ENCODE results near the gene ATP10A.

ATP10A gene

GRCh38 chr15:25633862-25634261, 229.3 kb downstream of the ATP10A start:
- no peak for ATAC-seq
- TF ChIP-seq ESRRG (CRISPR knock-in tag; IDR thresholded peaks at IDR 0.05) (no peak), ZFP30 (CRISPR knock-in tag; IDR thresholded peaks at IDR 0.05) (no peak), TOX (CRISPR knock-in tag; IDR thresholded peaks at IDR 0.05; ENCODE audit: borderline replicate concordance) (no peak), CREB5 (CRISPR knock-in tag; IDR thresholded peaks at IDR 0.05; ENCODE audit: low read depth) (no peak), ZNF8 (CRISPR knock-in tag; IDR thresholded peaks at IDR 0.05) (no peak), ZNF70 (CRISPR knock-in tag; IDR thresholded peaks at IDR 0.05) (no peak)

- no peak for ATAC-seq
- TF ChIP-seq ZFP3 (CRISPR knock-in tag; IDR thresholded peaks at IDR 0.05) = no peak
- no peak for TF ChIP-seq PATZ1 (CRISPR knock-in tag; IDR thresholded peaks at IDR 0.05; ENCODE audit: borderline replicate concordance)
- no peak for TF ChIP-seq TOX (CRISPR knock-in tag; IDR thresholded peaks at IDR 0.05; ENCODE audit: borderline replicate concordance)
- no peak for TF ChIP-seq ZNF8 (CRISPR knock-in tag; IDR thresholded peaks at IDR 0.05)
- TF ChIP-seq TSHZ2 (CRISPR knock-in tag; IDR thresholded peaks at IDR 0.05) = no peak
- no peak for TF ChIP-seq RARB (CRISPR knock-in tag; IDR thresholded peaks at IDR 0.05)
- no peak for TF ChIP-seq CSRNP3 (CRISPR knock-in tag; IDR thresholded peaks at IDR 0.05)
- no peak for TF ChIP-seq ARNTL (CRISPR knock-in tag; IDR thresholded peaks at IDR 0.05; ENCODE audit: borderline replicate concordance, low read depth)
- no peak for TF ChIP-seq POU6F1 (CRISPR knock-in tag; IDR thresholded peaks at IDR 0.05; ENCODE audit: borderline replicate concordance, low read depth)
- TF ChIP-seq ZFP30 (CRISPR knock-in tag; IDR thresholded peaks at IDR 0.05) = no peak
- TF ChIP-seq ISL1 (CRISPR knock-in tag; IDR thresholded peaks at IDR 0.05) = no peak
- no peak for TF ChIP-seq BACH2 (CRISPR knock-in tag; IDR thresholded peaks at IDR 0.05; ENCODE audit: borderline replicate concordance)
- TF ChIP-seq CREB5 (CRISPR knock-in tag; IDR thresholded peaks at IDR 0.05; ENCODE audit: low read depth) = no peak
- TF ChIP-seq ZNF565 (CRISPR knock-in tag; conservative IDR thresholded peaks at IDR 0.05; ENCODE audit: low read depth) = no peak
- no peak for TF ChIP-seq ZC3H10 (CRISPR knock-in tag; IDR thresholded peaks at IDR 0.05)
- TF ChIP-seq TCF4 (CRISPR knock-in tag; IDR thresholded peaks at IDR 0.05; ENCODE audit: borderline replicate concordance) = no peak
These were observed 231.2 kb downstream of the ATP10A start for GRCh38 chr15:25631971-25632370.
